ENCODE measurements around the gene C4B.
"Not testable (repeated sequence)": the region's sequence is repeated elsewhere in the genome, so short reads cannot be mapped to it uniquely, and the experiment has no call there.

C4B gene

DNA sequence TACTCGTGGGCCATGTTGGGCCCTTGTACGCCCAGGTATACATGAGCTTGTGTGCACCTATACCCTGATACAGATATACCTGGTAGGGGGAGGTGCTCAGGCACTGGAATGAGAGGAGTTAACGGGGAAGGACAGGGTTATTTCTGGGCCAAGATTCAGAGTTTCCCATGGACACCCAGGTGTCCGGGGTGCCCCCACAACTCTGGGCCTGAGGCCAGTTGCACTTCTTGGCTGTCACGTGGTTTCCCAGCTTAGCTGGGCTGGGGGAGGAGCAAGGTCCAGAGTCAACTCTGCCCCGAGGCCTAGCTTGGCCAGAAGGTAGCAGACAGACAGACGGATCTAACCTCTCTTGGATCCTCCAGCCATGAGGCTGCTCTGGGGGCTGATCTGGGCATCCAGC lies 32.9 kb upstream of the C4B start, which contains the start of gene C4A:
Gene C4A (plus strand): TSS at position 314 of the 400 bp plus-strand sequence. CDS start 51 bp downstream, at position 365.
- DNase-seq = not testable (repeated sequence)

DNA sequence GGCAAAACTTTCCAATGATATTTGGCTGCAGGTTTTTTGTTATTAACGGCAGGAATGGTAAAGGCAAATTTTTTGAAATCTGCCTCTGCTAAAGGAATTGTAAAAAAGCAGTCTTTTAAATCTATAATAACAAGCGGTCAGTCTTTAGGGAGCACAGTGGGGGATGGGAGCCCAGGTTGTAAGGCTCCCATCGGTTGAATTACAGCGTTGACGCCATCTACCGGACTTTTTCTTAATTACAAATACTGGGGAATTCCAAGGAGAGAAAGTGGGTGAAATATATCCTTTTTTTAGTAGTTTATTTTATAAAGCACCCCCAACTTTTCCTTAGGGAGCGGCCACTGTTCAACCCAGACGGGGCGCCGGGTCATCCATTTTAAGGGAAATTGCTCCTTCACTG lies 25.2 kb upstream of the C4B start:
- not testable (repeated sequence) for DNase-seq

DNA sequence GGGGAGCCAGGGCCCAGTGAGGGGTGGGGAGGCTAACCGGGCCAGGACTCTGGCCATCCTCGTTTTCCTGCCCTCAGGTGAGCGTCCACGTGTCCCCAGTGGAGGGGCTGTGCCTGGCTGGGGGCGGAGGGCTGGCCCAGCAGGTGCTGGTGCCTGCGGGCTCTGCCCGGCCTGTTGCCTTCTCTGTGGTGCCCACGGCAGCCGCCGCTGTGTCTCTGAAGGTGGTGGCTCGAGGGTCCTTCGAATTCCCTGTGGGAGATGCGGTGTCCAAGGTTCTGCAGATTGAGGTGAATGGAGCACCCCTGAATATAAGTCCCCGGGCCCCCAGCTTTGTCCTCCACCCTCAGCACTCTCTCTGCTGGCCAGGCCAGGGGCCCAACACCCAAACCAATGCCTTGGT lies 20.2 kb upstream of the C4B start:
- DNase-seq = not testable (repeated sequence)

DNA sequence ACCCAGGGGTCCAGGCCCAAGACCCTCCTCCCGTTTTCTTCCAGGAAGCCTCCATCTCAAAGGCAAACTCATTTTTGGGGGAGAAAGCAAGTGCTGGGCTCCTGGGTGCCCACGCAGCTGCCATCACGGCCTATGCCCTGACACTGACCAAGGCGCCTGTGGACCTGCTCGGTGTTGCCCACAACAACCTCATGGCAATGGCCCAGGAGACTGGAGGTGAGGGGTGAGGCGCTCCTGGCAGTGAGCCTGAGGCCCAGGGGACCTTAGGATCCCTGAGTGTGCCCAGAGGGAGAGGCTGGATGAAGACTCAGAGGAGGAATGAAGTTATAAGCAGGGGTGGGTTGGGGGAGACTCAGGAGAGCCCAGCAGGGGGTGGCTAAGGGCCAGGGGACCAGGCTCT lies 18.2 kb upstream of the C4B start:
- not testable (repeated sequence) for DNase-seq

DNA sequence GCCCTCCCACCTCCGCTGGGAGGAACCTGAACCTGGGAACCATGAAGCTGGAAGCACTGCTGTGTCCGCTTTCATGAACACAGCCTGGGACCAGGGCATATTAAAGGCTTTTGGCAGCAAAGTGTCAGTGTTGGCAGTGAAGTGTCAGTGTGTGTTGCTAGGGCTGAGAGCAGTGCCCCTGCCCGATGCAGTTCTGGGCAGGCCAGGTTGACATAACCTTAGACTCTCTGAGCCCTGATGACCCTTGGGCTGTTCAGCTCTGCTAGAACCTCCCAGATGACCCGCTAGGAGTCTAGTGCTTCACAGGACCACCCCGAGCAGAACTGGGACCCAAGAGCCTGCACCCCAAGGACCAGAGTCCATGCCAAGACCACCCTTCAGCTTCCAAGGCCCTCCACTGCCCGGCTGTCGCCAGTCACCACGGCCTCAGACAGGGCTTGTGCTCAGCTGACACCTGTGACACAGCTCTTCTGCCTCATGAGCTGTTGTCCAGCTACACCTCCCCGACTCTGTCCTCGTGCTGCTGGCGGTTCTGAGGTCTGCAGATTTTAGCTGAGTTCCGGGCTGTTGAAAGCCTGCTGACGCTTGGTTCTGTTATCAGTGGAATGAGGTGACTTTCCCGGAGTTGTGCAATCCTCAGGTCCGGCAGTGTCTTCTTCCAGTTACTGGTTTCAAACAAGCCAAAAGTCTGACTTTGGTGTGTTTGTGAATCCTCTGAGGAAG lies 11.9 kb upstream of the C4B start:
- not testable (repeated sequence) for DNase-seq

DNA sequence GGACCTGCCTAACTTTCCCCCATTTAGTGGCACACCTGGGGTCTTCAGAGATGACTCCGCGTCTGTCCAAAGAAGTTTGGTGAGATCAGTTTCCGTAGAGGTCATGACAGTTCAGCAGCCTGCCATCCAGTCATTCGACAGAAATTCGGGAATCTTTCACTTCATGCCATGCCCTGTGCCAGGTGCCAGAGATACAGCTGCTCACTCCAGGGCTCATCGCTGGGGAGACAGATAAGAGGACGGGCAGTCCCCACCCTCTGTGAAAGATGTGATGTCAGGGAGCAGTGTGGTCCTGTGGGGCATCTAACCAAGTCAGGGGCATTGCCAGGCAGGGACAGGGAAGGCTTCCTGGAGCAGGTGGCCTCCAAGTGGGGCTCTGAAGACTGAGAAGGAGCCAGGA lies 11.3 kb upstream of the C4B start:
- DNase-seq = not testable (repeated sequence)

DNA sequence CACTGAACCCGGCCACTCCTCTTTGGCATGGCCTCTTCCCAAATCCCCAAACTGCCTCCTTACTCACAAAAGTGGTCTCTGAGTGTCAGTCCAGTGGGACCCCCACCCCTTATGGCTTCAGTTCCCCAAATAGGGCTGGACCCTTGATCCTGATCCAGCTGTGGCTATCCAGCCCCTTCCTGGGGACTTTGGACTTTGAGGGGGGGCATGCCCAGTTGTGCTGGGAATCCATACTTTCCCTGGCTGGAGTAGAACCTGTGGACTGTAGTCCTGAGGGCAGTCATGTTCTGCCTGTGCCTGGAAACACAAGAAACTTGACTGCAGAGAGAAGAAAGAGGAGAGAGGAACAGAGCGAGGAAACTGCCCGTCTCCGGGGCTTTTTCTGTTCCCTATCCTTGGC lies 10.2 kb upstream of the C4B start:
- not testable (repeated sequence) for DNase-seq

DNA sequence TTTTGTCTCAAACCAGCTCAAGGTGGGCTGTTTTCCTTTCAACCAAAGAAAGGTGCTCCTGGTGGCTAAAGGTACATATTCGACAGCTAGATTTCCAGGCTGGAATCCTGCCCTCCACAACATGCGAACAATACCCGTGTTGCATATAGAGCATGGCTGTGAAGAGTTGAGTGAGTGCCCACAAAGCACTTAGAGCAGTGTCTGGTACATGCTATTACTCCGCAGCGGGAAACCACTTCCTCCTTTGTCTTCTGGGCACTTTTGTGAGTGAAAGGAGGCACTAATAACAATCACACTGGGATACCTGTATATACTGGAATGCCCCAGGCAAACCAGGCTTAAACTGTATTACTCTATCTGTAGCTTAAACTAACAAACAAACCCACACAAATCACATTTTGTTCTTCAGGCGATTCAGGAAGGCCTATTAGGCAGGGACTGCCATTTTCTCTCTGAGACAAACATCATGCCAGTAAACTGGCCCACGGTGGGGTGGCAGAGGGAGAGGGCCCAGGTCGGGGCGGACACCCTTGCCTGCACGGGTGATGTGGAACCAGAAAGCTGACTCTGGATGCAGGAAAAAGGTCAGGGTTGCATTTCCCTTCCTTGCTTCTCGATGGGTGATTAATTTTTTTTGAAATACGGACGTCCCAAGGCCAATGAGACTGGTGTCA lies 9.6 kb upstream of the C4B start:
- DNase-seq = not testable (repeated sequence)

DNA sequence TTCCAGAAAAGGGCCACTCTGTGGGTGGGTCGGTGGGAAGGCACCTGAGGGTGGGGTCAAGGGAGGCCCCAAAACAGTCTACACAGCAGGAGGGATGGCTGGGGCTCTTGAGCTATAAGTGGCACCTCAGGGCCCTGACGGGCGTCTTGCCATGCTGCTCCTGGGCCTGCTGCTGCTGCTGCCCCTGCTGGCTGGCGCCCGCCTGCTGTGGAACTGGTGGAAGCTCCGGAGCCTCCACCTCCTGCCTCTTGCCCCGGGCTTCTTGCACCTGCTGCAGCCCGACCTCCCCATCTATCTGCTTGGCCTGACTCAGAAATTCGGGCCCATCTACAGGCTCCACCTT lies 9.1 kb upstream of the C4B start:
- DNase-seq = not testable (repeated sequence)

DNA sequence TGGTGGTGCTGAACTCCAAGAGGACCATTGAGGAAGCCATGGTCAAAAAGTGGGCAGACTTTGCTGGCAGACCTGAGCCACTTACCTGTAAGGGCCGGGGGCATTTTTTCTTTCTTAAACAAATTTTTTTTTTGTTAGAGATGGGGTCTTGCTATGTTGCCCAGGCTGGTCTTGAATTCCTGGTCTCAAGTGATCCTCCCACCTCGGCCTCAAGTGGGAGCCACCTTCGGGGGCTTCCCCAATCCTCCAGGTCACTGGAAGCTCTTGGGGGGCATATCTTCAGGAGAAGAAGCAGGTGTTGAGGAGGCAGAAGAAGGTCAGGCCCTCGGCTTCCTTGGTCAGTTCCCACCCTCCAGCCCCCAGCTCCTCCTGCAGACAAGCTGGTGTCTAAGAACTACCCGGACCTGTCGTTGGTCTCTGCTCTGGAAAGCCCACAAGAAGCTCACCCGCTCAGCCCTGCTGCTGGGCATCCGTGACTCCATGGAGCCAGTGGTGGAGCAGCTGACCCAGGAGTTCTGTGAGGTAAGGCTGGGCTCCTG lies 8.5 kb upstream of the C4B start:
- not testable (repeated sequence) for DNase-seq

DNA sequence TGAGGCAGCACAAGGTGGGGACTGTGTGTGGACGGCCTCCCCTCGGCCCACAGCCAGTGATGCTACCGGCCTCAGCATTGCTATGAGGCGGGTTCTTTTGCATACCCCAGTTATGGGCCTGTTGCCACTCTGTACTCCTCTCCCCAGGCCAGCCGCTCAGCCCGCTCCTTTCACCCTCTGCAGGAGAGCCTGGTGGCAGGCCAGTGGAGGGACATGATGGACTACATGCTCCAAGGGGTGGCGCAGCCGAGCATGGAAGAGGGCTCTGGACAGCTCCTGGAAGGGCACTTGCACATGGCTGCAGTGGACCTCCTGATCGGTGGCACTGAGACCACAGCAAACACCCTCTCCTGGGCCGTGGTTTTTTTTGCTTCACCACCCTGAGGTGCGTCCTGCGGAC lies 7.5 kb upstream of the C4B start:
- DNase-seq = not testable (repeated sequence)

DNA sequence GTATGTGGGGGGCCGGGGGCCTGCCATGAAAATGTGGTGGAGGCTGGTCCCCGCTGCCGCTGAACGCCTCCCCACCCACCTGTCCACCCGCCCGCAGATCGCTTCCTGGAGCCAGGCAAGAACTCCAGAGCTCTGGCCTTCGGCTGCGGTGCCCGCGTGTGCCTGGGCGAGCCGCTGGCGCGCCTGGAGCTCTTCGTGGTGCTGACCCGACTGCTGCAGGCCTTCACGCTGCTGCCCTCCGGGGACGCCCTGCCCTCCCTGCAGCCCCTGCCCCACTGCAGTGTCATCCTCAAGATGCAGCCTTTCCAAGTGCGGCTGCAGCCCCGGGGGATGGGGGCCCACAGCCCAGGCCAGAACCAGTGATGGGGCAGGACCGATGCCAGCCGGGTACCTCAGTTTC lies 6.6 kb upstream of the C4B start:
- DNase-seq = not testable (repeated sequence)

DNA sequence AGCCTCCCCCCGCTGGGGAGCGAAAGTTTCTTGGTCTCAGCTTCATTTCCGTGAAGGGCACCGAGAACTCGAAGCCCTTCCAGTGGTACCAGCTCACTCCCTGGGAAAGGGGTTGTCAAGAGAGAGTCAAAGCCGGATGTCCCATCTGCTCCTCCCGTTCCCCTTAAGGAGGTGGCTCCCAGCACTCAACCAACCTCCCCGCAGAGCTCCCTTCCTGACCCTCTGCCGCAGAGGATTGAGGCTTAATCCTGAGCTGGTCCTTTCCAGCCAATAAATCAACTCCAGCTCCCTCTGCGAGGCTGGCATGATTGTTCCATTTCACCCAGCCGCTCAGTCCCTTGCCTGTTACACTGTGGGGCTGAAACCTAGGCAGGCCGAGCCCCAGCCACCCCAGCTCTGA lies 6.0 kb upstream of the C4B start:
- not testable (repeated sequence) for DNase-seq

DNA sequence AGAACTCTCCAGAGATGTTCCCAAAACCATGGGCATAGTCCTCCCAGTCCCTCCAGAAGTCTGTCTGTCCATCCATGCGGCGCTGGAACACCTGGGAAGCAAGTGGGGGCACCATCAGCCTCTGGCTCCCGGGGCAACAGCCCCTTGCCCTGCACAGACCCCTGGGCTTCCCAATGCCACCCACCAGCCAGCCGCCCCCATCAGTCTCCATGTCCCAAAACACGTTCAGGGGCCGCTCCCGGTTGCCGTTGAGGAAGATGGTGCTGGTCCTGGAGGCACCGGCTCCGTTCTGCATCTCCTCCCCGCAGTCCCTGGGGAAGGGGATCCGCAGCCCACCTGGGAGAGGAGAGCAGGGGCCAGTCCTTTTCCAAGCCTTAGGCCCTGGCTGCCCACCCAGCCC lies 5.1 kb upstream of the C4B start:
- DNase-seq = not testable (repeated sequence)

DNA sequence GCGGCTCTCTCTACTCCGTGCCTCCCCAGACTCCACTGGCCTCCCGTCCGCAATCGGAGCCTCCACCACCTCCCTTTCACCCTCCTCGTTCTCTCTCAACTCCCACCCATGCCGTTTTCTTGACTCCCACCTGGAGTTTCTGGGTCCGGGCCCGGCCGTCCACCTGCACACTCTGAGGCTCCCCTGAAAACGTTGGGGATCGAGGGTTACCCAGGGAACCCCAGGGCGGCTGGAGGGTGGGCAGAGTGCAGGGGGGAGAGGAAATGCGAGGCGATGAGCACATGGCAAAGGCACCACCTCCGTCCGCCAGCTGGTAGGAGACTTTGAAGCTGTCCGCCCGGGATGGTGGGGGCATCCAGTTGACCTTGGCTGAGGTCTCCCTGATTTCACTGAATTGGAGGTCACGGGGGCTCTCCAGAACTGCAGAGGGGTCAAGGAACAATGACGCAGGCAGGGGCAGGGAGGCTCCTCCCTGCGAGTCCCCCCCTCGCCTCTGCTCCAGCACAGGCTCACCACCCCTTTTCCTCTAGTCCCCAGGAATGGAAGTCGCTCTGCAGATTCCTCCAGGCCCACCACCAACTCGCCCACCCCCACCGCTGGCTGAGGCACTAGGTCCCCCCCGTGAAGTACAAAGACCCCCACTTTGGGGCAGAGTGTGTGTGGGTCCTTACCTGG lies 3.6 kb upstream of the C4B start:
- not testable (repeated sequence) for DNase-seq

DNA sequence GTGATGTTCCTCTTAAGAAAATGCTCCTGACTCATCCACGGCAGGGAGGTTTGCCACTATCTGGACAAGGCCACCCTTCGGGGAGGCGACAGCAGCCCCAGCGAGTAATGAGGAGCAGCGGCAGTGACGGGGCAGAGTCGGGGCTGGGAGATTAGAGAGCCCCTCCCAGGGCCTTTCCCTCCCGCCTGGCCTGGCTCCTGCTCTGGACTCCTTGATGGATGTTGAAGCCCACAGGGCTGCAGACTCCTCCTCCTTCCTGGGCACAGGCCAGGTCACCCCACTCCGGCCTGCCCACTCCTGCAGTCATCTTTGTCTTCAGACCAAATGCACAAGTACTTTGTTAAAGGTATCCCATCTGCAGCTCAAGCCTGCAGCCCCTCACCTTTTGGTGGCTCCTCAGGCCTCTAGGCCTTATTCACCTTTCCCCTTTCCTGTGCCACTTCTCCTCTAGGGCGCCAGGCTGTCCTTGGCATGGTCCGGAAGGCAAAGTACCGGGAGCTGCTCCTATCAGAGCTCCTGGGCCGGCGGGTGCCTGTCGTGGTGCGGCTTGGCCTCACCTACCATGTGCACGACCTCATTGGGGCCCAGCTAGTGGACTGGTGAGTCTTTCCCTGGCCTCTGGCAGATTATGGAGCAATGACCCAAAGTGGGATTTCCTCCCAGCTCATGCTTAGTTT lies 1.5 kb upstream of the C4B start:
- not testable (repeated sequence) for DNase-seq

DNA sequence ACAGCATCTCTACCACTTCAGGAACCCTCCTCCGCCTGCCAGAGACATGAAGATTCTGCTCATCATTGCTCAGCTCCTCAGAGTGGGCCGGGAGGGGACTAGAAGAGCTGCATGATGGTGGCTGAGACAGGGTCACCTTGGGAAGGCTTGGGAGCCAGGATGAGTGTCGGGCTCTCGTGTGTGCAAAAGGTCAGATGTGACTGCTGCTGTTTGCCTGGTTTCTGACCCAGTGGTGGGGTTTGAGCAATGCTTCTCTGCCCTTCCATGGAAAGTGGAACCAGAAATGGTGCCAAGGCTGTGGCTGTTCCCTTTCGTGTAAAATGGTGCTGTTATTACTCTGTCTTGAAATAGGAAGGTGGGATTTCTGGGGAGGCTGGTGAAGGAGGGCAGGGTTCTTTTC lies 857 bp upstream of the C4B start:
- not testable (repeated sequence) for DNase-seq

DNA sequence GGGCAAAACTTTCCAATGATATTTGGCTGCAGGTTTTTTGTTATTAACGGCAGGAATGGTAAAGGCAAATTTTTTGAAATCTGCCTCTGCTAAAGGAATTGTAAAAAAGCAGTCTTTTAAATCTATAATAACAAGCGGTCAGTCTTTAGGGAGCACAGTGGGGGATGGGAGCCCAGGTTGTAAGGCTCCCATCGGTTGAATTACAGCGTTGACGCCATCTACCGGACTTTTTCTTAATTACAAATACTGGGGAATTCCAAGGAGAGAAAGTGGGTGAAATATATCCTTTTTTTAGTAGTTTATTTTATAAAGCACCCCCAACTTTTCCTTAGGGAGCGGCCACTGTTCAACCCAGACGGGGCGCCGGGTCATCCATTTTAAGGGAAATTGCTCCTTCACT lies 7.5 kb downstream of the C4B start:
- not testable (repeated sequence) for DNase-seq

DNA sequence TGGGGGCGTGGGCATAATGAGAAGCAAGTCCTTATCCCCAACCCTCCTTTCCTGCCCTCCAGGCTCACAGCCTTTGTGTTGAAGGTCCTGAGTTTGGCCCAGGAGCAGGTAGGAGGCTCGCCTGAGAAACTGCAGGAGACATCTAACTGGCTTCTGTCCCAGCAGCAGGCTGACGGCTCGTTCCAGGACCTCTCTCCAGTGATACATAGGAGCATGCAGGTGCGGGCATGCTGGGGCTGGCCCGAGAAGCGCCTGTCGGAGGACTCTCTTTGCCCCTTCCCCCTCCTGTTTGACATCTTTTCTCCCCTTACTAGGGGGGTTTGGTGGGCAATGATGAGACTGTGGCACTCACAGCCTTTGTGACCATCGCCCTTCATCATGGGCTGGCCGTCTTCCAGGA lies 14.0 kb downstream of the C4B start:
- not testable (repeated sequence) for DNase-seq

DNA sequence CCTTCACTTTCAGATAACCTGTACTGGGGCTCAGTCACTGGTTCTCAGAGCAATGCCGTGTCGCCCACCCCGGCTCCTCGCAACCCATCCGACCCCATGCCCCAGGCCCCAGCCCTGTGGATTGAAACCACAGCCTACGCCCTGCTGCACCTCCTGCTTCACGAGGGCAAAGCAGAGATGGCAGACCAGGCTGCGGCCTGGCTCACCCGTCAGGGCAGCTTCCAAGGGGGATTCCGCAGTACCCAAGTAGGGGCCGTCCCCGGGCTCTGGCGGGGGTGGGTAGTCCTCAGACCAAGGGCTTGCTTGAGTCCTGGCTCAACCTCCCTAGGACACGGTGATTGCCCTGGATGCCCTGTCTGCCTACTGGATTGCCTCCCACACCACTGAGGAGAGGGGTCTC lies 15.0 kb downstream of the C4B start:
- not testable (repeated sequence) for DNase-seq

DNA sequence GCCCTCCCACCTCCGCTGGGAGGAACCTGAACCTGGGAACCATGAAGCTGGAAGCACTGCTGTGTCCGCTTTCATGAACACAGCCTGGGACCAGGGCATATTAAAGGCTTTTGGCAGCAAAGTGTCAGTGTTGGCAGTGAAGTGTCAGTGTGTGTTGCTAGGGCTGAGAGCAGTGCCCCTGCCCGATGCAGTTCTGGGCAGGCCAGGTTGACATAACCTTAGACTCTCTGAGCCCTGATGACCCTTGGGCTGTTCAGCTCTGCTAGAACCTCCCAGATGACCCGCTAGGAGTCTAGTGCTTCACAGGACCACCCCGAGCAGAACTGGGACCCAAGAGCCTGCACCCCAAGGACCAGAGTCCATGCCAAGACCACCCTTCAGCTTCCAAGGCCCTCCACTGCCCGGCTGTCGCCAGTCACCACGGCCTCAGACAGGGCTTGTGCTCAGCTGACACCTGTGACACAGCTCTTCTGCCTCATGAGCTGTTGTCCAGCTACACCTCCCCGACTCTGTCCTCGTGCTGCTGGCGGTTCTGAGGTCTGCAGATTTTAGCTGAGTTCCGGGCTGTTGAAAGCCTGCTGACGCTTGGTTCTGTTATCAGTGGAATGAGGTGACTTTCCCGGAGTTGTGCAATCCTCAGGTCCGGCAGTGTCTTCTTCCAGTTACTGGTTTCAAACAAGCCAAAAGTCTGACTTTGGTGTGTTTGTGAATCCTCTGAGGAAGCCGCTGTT lies 20.9 kb downstream of the C4B start:
- not testable (repeated sequence) for DNase-seq

DNA sequence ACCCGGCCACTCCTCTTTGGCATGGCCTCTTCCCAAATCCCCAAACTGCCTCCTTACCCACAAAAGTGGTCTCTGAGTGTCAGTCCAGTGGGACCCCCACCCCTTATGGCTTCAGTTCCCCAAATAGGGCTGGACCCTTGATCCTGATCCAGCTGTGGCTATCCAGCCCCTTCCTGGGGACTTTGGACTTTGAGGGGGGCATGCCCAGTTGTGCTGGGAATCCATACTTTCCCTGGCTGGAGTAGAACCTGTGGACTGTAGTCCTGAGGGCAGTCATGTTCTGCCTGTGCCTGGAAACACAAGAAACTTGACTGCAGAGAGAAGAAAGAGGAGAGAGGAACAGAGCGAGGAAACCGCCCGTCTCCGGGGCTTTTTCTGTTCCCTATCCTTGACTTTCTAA lies 22.5 kb downstream of the C4B start:
- DNase-seq = not testable (repeated sequence)

Measured in activated CD4-positive, alpha-beta T cell treated with anti-CD3 and anti-CD28 coated beads, Interleukin-2, amount 50 U/mL, for 4 hours (primary cell).